GM19240 (cell line): ENCODE measurements around the gene KRTAP10-2.
"Not testable (repeated sequence)": the region's sequence is repeated elsewhere in the genome, so short reads cannot be mapped to it uniquely, and the experiment has no call there.

Experiments used
- DNase-seq: peaks from one replicate; pipeline ENCODE4 v3.0.0; 2011; ENCODE audit warnings: low spot score; ENCODE audit not compliant: insufficient read length

The KRTAP10-2 gene

DNA sequence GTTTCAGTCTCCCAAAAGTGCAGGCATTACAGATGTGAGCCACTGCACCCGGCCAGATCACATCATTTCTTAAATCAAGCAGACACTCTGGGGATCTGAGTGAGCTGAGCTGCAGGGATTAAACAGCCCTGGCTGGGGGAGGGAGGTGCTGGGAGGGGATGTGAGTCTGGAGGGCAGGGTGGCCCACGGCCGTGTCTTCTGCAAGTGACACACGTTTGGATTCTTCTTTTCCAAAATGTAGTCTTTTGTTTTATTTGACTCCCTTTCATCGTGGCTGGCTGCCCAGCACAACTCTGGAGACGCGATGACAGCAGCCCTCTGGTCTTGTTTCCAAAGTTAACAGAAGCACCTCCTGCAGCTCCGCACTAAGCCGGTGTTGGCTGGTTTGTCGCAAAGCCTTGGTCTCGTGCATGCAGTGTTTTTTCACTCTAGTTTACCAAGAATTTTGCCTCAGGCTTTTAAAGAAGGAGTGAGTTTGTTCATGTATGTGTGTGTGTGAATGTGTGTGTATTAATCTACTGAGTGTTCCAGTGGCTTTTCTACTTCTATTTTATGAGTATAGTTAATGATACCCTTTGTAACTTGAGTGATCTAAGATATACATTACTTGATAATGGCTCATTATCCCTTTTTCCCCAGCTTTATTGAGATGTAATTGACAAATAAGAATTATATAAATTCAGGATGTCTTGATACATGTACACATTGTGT lies 31.9 kb upstream of the KRTAP10-2 start:
- no peak for DNase-seq

GRCh38 chr21:44582055-44582454 lies 30.8 kb upstream of the KRTAP10-2 start:
- no peak for DNase-seq

DNA sequence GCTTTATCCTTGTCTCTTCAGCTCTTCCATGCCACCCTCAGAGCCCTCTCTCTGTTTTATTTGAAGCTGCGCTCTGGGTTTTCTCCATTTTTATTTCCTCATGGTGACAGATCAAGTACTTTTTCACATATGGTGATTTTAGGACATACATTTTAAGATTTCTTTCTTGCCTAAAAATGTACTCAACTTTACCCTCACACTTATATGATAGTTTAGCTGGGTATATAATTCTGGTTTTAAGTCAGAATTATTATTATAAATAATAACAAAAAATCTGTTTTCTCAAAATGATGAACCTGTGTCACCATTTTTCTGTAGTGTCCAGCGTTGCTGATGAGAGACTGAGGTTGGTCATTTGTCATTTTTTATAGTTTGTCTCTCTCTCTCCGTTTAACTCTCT lies 29.9 kb upstream of the KRTAP10-2 start:
- DNase-seq: no peak

GRCh38 chr21:44580231-44580821 lies 29.0 kb upstream of the KRTAP10-2 start, which contains the start of gene KRTAP10-5:
KRTAP10-5 (minus strand) TSS chr21:44580604; CDS start chr21:44580578, 26 bp downstream.
- DNase-seq: not testable (repeated sequence)

- DNase-seq: no peak
Observed at GRCh38 chr21:44579833-44580144, 28.5 kb upstream of the KRTAP10-2 start.

DNA sequence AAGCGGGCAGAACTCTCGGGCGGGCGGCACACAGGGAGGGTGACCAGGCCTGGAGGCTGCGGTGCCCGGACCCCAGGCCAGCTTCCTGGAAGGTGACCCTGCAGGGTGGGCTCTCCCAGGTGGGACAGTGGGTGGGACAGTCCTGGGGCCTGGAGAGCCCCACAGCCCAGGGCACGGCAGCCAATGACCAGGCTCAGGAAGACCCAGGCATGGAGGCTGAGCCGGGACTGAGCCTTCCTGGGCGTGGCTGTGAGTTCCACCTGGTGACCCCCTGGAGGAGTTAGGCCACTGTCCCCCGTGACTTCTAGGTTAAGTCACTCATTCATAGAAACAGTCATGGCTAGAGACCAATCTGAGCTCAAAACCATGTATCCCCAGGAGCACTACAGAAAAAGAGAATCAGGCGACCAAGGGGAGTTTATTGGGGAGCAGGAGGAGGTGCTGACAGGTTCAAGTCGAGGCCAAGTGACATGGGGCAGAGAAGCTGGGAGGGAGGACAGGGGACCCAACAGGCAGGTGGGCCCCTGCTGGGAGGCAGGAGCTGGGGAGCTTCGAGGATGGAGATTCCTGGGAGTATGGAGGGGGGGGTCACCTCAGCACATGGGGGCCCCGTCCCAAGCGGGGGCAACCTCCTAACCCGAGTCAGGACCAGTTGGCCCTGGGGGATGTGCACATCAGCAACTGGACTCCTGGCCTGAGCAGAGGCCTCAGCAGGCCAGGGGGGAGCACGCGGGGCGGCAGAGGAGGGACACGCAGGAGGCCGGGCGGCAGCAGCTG lies 27.9 kb upstream of the KRTAP10-2 start:
- DNase-seq: no peak

DNA sequence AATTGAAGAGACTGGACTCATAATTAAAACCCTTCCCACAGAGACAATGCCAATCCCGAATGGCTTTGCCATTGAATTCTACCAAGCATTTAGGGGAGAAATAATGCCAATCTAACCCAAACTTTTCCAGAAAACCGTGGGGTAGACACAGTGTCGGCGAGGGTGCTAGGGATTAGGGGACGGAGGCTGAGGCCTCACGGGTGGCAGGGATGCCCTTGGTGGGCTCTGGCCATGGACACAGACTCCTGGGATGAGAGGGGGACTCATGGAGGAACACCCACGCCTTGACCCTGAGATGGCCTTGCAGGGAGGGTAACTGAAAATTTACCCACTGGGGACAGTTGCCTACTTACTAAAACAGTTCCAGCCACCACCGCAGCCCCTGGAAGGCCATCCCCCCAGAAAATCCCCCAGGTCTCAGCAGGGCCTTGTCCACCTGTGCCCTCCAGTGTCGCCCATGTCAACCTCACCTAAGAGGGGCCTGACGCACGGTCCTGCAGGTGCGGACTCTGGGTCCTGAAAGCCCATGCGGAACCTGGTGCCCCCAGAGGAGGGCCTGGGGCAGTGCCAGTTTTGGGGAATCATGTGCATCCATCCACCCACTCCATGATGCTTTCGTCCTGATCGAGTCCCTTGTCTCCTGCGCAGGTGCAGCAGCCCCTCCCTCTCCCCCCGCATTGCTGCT lies 27.2 kb upstream of the KRTAP10-2 start:
- no peak for DNase-seq

GRCh38 chr21:44576025-44576420 lies 24.7 kb upstream of the KRTAP10-2 start:
- DNase-seq: no peak

DNA sequence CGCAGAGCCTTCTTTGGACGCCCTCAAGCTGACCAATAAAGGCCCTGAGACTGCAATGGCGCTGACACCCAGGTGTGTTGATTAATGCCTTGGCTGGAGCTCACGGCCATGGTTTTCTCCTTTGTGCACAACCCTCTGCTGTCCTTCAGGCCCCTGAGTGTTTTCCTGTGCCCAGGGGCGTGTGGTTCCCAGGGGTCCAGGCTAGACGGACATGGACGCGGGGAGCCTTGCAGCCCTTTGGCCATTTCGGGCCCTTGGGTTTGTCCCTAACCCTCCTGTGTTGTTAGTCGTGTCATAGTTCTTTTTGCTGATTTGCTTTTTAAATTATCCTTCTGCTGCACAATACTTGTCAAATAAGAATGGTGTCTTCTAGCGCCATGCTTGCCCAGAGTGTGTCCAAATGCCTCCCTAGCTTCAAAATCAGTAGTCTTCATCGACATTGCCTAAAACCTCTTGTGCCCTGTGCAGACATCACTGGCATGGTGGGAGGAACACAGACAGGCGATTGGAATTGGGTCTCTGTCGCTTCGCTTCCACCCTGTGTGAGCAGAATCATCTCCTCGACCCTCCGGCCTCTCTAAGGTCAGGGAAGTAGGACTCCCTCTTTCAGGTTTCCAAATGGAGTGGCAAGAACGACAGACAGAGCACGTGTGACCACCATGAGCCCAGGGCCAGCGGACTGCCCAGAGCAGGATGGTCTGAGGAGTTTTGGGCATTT lies 24.2 kb upstream of the KRTAP10-2 start:
- no peak for DNase-seq

GRCh38 chr21:44574457-44575306 lies 23.4 kb upstream of the KRTAP10-2 start:
- no peak for DNase-seq

GRCh38 chr21:44573630-44574456 lies 22.5 kb upstream of the KRTAP10-2 start, which contains the start of gene KRTAP10-4:
KRTAP10-4 (plus strand) TSS chr21:44573729; CDS start chr21:44573759, 30 bp downstream.
- DNase-seq: not testable (repeated sequence)

- no peak for DNase-seq
Observed at GRCh38 chr21:44572959-44573583, 21.8 kb upstream of the KRTAP10-2 start.

- no peak for DNase-seq
Observed at GRCh38 chr21:44571844-44572782, 20.8 kb upstream of the KRTAP10-2 start.

GRCh38 chr21:44571296-44571695 lies 20.0 kb upstream of the KRTAP10-2 start:
- DNase-seq: no peak

- no peak for DNase-seq
Observed at GRCh38 chr21:44569861-44570517, 18.7 kb upstream of the KRTAP10-2 start.

DNA sequence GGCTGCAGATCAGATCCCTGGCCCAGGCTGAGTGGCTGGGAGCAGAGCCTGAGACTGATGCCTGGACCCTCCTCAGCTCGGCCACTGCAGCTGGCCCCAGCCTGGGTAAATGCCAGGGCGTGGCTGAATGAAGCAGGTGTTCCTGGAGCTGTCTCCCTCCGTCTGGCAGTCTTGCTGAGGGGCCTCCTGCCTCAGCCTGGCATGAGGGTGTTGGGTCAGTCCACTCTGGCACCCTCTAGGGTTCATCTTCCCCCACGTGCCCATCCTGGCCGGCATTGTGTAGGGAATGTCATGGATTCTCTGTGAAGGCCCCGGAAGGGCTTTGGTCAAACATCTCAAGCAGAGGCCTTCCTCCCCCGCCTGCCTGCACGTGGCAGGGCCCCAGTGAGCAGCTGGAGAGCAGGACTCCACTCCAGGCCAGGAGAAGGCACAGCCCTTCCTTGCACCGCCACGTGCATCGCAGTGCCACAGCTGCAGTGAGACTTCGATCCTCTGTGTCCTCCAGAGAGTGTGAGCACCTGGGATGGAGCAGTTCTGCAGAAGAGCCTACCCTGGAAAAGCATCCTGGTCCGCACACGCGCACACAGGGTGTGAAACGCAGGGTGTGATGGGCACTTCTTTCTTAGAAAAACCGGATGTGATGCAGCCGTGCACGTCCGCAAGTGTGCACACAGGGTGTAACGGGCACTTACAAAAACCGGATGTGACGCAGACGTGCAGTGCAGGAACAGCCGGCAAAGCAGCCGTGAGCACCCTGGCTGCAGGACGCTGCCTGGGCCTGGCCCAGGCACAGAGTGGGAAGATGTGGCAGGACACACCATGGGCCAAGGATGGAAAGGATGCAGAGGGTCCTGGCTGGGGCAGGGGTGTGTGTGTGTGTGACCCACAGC lies 17.6 kb upstream of the KRTAP10-2 start:
- no peak for DNase-seq
